GM13977 (cell line): ENCODE data around the gene CTTNBP2NL.
"Not testable (repeated sequence)": the region's sequence is repeated elsewhere in the genome, so short reads cannot be mapped to it uniquely, and the experiment has no call there.

Experiments
- DNase-seq: peaks from one replicate; pipeline ENCODE4 v3.0.0; 2012; ENCODE audit warnings: low spot score
- in situ Hi-C: fragments of 300-500 bp; cut with MboI; formaldehyde crosslinking; loops from one replicate; pipeline ENCODE4 v1.12.0; 2022; ENCODE audit warnings: low sequenced_read_pairs, low pct_unique_long_range_greater_than_20kb, mixed read lengths, inconsistent platforms; ENCODE audit not compliant: unreplicated experiment
- TF ChIP-seq, protein P1 (sequence below): IDR thresholded peaks from 2 replicates; pipeline ENCODE4 v1.5.1; 2012; ENCODE audit warnings: mild to moderate bottlenecking, control low read depth; ENCODE audit not compliant: insufficient read depth; ENCODE audit errors: extremely low read depth, missing control alignments

CTTNBP2NL gene

GRCh38 chr1:112440574-112440973 lies 44.6 kb downstream of the CTTNBP2NL start:
- in situ Hi-C loops: no loop called here
- DNase-seq: no peak
- TF ChIP-seq, protein P1, sequence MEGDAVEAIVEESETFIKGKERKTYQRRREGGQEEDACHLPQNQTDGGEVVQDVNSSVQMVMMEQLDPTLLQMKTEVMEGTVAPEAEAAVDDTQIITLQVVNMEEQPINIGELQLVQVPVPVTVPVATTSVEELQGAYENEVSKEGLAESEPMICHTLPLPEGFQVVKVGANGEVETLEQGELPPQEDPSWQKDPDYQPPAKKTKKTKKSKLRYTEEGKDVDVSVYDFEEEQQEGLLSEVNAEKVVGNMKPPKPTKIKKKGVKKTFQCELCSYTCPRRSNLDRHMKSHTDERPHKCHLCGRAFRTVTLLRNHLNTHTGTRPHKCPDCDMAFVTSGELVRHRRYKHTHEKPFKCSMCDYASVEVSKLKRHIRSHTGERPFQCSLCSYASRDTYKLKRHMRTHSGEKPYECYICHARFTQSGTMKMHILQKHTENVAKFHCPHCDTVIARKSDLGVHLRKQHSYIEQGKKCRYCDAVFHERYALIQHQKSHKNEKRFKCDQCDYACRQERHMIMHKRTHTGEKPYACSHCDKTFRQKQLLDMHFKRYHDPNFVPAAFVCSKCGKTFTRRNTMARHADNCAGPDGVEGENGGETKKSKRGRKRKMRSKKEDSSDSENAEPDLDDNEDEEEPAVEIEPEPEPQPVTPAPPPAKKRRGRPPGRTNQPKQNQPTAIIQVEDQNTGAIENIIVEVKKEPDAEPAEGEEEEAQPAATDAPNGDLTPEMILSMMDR: no peak

DNA sequence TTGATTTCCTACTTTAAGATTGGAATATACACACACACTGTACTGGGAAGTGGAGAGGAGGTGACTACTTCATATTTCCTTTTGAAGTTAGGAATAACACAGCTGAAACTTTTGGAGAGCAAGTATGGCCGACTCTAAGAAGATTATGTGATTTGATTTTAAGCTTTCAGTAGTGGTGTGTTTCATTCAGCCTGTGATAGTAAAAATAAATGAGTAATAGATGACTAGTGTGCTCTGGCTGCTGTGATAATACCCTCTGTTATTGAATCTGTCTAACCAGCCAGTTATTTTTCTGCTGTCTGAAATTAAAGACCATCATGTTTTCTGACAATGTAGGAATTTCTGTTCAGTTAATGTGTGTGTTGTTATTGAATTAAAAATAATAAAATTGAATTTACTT lies 48.3 kb downstream of the CTTNBP2NL start:
- in situ Hi-C loops: no loop called here
- TF ChIP-seq, protein P1: no peak
- DNase-seq: no peak

GRCh38 chr1:112445596-112445995 lies 49.6 kb downstream of the CTTNBP2NL start:
- TF ChIP-seq, protein P1: no peak
- DNase-seq: no peak
- in situ Hi-C loops: no loop called here

- no peak for DNase-seq
- TF ChIP-seq, protein P1: no peak
- in situ Hi-C loops: no loop called here
Measured at GRCh38 chr1:112446411-112446810, 50.4 kb downstream of the CTTNBP2NL start.

GRCh38 chr1:112448904-112449629 lies 53.1 kb downstream of the CTTNBP2NL start:
- in situ Hi-C loops: no loop called here
- TF ChIP-seq, protein P1: no peak
- DNase-seq: no peak

DNA sequence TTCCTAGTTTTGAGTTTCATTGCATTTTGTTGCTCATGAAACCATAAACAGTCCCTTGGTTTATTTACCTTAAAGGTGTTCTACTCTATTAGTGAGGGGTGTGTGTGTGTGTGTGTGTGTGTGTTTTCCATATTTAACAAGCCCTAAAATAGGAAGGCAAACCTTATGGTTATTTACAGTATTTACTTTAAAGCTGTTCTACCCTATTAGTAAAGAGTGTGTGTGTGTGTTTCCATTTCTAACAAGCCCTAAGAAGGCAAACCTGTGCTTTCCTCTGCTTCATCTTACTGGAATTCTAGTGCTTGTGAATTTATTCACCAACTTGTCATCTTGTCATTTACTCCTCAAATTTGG lies 53.6 kb downstream of the CTTNBP2NL start:
- no peak for DNase-seq
- in situ Hi-C loops: no loop called here
- TF ChIP-seq, protein P1: no peak

DNA sequence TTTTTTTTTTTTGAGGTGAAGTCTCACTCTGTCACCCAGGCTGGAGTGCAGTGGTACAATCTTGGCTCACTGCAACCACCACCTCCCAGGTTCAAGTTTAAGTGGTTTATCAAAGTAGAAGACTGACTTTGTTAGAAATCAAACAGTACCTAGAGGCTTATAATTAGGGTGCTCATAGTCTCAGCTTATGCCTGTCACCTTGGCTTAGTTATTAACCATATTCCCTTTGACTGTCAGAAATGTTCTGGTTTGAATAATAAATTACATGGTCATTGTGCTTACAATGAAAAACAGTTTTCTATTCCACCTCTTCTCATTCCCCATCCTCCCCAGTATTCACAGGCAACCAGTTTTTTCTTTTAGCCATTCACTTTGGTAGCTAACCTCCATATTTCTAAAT lies 54.8 kb downstream of the CTTNBP2NL start:
- TF ChIP-seq, protein P1: no peak
- in situ Hi-C loops: no loop called here
- DNase-seq: no peak

DNA sequence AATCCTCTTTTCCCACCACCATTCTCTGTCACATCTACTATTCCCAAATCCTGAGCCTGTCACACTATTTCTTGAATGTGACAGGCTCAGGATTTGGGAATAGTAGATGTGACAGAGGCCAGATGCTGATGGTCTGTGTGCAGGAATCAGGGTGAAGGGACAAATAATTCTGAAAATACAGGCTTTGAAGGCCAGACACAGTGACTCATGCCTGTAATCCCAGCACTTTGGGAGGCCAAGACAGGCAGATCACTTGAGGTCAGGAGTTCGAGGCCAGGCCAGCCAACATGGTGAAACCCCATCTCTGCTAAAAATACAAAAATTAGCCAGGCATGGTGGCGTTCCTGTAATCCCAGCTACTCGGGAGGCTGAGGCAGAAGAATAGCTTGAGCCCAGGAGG lies 55.3 kb downstream of the CTTNBP2NL start:
- in situ Hi-C loops, DNase-seq: not testable (repeated sequence)
